Nephron (organoid): Measurements from ENCODE around the gene RYR3.
"Not testable (repeated sequence)": the region's sequence is repeated elsewhere in the genome, so short reads cannot be mapped to it uniquely, and the experiment has no call there.

Source experiments
- H3K27ac Mint-ChIP-seq, 3 experiments: 2 replicates each; pipeline ENCODE4 v1.8.0; 2020; ENCODE audit warnings: mixed read lengths in 3 of 3, mild to moderate bottlenecking in 2 of 3, moderate library complexity in 1 of 3
- H3K27me3 Mint-ChIP-seq: 2 replicates; pipeline ENCODE4 v1.8.0; 2021; ENCODE audit warnings: low read depth, mild to moderate bottlenecking, moderate library complexity, mixed read lengths
- H3K36me3 Mint-ChIP-seq: 2 replicates; pipeline ENCODE4 v1.8.0; 2020; ENCODE audit warnings: low read depth, mixed read lengths
- H3K4me1 Mint-ChIP-seq: 2 replicates; pipeline ENCODE4 v1.8.0; 2020; ENCODE audit warnings: mixed read lengths
- H3K4me3 Mint-ChIP-seq, 3 experiments: 2 replicates each; pipeline ENCODE4 v1.8.0; 2020; ENCODE audit warnings: mild to moderate bottlenecking in 3 of 3, mixed read lengths in 3 of 3, moderate library complexity in 2 of 3
- H3K9me3 Mint-ChIP-seq: 2 replicates; pipeline ENCODE4 v1.8.0; 2020; ENCODE audit warnings: mixed read lengths
- TF ChIP-seq, protein P1 (sequence below), 3 experiments: fragments of 200-600 bp; sonication (generic); IDR thresholded peaks; one replicate each; pipeline ENCODE4 v1.5.0; 2021; ENCODE audit warnings: antibody characterized with exemption in 3 of 3; ENCODE audit not compliant: unreplicated experiment in 3 of 3

RYR3 gene

DNA sequence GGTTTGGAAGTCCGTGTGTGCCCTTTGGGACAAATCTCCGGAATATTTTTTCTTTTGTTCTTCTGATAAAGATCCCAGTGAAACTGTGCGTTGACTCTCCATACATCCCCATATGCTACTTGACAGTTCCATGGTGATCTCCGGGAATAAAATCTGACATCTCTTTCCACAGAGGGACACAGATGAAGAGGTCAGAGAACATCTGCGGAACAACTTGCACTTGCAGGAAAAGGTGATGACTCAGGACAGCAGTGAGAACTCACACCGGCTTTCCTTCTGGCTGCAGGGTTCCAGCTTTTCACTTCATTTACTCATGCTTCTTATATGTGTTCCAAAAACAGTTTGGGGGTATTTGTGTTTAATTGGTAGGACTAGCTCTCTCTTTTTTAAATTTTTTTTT lies 500.0 kb downstream of the RYR3 start:
- Mint-ChIP-seq H3K27me3 (no peaks in the 10 kb centered on the region), H3K4me3 (no peak overlapping the region), H3K36me3 (no peaks in the 10 kb centered on the region), H3K27ac (no peak overlapping the region), H3K9me3 (no peaks in the 10 kb centered on the region), H3K4me1 (no peaks in the 10 kb centered on the region)
- TF ChIP-seq, protein P1, sequence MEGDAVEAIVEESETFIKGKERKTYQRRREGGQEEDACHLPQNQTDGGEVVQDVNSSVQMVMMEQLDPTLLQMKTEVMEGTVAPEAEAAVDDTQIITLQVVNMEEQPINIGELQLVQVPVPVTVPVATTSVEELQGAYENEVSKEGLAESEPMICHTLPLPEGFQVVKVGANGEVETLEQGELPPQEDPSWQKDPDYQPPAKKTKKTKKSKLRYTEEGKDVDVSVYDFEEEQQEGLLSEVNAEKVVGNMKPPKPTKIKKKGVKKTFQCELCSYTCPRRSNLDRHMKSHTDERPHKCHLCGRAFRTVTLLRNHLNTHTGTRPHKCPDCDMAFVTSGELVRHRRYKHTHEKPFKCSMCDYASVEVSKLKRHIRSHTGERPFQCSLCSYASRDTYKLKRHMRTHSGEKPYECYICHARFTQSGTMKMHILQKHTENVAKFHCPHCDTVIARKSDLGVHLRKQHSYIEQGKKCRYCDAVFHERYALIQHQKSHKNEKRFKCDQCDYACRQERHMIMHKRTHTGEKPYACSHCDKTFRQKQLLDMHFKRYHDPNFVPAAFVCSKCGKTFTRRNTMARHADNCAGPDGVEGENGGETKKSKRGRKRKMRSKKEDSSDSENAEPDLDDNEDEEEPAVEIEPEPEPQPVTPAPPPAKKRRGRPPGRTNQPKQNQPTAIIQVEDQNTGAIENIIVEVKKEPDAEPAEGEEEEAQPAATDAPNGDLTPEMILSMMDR (IDR thresholded peaks at IDR 0.05; ENCODE audit: unreplicated experiment in 3 of 3), result no peak

DNA sequence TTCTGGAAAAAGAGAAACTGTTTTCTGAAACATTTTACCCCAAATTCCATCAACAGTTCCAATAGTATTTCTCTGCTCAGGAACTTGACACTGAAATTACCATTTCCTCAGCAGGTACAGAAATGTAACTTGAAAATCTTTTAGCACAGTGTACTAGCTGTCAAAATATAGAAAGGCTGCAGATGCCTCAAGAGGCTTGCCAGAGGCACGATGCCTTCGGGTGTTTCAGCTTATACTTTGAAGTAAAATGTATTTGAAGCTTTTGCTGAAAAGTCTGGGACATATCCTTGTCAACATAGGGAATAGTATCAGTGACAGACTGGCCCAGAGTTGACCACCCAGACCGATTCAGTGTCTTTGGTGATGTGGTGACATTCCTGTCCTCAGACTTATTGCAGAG lies 503.1 kb downstream of the RYR3 start:
- no peaks in the 10 kb centered on the region for H3K9me3 Mint-ChIP-seq
- H3K4me1 Mint-ChIP-seq, result no peaks in the 10 kb centered on the region
- no peak overlapping the region for H3K4me3 Mint-ChIP-seq
- H3K27ac Mint-ChIP-seq, result no peak overlapping the region
- H3K36me3 Mint-ChIP-seq, result no peaks in the 10 kb centered on the region
- no peaks in the 10 kb centered on the region for H3K27me3 Mint-ChIP-seq
- TF ChIP-seq, protein P1 (IDR thresholded peaks at IDR 0.05; ENCODE audit: unreplicated experiment in 3 of 3), result no peak

DNA sequence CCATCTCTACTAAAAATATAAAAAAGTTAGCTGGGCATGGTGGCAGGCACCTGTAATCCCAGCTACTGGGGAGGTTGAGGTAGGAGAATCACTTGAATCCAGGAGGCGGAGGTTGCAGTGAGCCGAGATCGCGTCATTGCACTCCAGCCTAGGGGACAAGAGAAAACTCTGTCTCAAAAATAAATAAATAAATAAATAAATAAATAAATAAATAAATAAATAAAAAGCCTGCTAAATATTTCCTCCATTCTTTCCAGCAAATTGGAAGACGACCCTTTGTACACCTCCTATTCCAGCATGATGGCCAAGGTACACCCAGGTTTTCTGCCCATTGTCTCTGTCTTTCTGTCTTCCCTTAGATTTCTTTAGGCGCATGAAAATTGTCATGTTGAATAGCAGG lies 508.7 kb downstream of the RYR3 start:
- not testable (repeated sequence) for H3K4me1 Mint-ChIP-seq, H3K4me3 Mint-ChIP-seq, H3K36me3 Mint-ChIP-seq, H3K9me3 Mint-ChIP-seq, H3K27ac Mint-ChIP-seq, H3K27me3 Mint-ChIP-seq

DNA sequence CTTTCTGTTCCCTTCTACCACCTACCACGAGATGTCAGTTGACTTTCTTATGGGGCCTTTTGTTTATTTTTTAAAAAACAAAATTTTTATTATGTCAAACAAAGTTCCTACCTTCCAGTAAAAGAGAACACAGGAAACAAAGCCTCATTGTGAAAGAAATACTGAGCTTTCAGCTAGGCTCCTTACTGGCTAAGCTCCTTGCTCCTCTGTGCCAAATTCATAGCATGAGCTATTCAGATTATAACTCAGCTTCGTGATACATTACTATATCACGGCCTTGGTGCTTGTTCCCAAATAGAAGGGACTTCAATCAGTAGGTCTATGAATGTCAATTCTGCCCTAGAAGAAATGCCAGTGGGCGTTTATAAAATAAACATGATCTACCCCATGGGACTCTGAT lies 511.7 kb downstream of the RYR3 start:
- Mint-ChIP-seq H3K4me3 (no peak overlapping the region), H3K27ac (no peak overlapping the region), H3K9me3 (no peaks in the 10 kb centered on the region), H3K27me3 (peaks cover 3% of the 10 kb centered on the region), H3K36me3 (no peaks in the 10 kb centered on the region), H3K4me1 (no peaks in the 10 kb centered on the region)
- TF ChIP-seq, protein P1 (IDR thresholded peaks at IDR 0.05; ENCODE audit: unreplicated experiment in 3 of 3), result no peak

DNA sequence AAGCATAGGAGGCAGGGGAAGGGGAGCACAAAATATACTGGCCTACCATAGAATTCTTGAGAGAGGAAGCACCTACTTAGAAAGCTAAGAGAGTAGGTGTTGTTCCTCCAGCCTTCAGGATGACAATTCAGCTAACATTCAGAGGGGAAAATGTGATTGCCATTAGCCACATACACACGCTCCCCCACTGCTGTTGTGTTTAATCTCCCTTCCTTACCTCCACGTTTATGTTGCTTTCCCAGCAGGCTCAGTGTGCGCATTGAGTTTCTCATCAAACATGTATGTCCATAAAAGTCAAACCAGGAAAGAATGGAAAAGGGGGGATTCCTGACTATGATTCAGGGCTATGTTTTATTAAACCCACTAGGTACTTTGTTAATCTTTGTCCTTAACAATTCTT lies 512.4 kb downstream of the RYR3 start:
- H3K4me3 Mint-ChIP-seq, result no peak overlapping the region
- no peaks in the 10 kb centered on the region for H3K4me1 Mint-ChIP-seq
- TF ChIP-seq, protein P1 (IDR thresholded peaks at IDR 0.05; ENCODE audit: unreplicated experiment in 3 of 3), result no peak
- H3K36me3 Mint-ChIP-seq, result no peaks in the 10 kb centered on the region
- peaks cover 3% of the 10 kb centered on the region for H3K27me3 Mint-ChIP-seq
- no peak overlapping the region for H3K27ac Mint-ChIP-seq
- no peaks in the 10 kb centered on the region for H3K9me3 Mint-ChIP-seq

DNA sequence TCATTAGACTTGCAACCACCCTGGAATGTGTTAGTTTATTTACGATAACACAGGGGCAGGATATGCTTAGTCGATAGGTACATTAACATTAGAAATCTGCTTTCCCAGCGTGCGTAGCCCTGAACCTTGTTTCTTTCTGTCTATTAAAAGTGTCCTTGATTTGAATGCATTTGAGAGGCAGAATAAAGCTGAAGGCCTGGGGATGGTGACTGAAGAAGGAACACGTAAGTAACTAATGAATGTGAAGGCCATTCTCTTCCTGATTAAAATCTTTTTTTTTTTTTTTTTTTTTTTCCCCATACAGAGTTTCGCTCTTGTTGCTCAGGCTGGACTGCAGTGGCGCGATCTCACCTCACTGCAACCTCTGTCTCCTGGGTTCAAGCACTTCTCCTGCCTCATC lies 514.7 kb downstream of the RYR3 start:
- no peaks in the 10 kb centered on the region for H3K36me3 Mint-ChIP-seq
- no peak overlapping the region for H3K27ac Mint-ChIP-seq
- peaks cover 3% of the 10 kb centered on the region for H3K27me3 Mint-ChIP-seq
- H3K9me3 Mint-ChIP-seq, result no peaks in the 10 kb centered on the region
- no peak overlapping the region for H3K4me3 Mint-ChIP-seq
- H3K4me1 Mint-ChIP-seq, result no peaks in the 10 kb centered on the region
- TF ChIP-seq, protein P1 (IDR thresholded peaks at IDR 0.05; ENCODE audit: unreplicated experiment in 3 of 3), result no peak

DNA sequence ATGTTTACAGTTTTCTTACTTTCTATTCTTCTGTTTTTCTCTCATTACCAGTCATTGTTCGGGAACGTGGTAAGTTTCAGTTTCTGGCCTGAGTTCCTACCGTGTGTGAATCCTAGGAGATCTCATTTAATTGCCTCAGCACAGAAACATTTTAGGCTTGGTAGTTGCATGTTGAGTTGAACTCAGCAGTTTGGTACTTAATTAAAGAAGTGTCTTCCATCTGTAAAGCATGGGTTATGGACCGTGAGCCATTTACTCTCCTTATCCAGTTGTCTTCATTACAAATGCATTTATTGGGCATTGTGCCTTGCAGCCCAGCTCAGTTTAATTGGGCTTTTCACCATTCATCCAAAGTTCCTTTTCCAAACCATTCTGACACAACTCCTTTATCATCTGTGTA lies 515.4 kb downstream of the RYR3 start:
- Mint-ChIP-seq H3K9me3 (no peaks in the 10 kb centered on the region), H3K27ac (no peak overlapping the region), H3K4me1 (no peaks in the 10 kb centered on the region), H3K36me3 (no peaks in the 10 kb centered on the region), H3K4me3 (no peak overlapping the region), H3K27me3 (peaks cover 3% of the 10 kb centered on the region)
- TF ChIP-seq, protein P1 (IDR thresholded peaks at IDR 0.05; ENCODE audit: unreplicated experiment in 3 of 3), result no peak
